ENCODE results near the gene SLC7A7. TPM values are rescaled to one million over a fixed set of nuclear protein-coding genes. Genes with fewer than 3 reads are reported as not detected.

The SLC7A7 gene
- total and polyA plus RNA-seq, 2 of the 13 experiments (the other 11 are each of a cell fraction or from before 2014, with no cell fraction given) = 0.13 to 0.63 TPM

GRCh38 chr14:22814941-22815713, at the start of gene SLC7A7 (continued):
- TF ChIP-seq, protein P1, sequence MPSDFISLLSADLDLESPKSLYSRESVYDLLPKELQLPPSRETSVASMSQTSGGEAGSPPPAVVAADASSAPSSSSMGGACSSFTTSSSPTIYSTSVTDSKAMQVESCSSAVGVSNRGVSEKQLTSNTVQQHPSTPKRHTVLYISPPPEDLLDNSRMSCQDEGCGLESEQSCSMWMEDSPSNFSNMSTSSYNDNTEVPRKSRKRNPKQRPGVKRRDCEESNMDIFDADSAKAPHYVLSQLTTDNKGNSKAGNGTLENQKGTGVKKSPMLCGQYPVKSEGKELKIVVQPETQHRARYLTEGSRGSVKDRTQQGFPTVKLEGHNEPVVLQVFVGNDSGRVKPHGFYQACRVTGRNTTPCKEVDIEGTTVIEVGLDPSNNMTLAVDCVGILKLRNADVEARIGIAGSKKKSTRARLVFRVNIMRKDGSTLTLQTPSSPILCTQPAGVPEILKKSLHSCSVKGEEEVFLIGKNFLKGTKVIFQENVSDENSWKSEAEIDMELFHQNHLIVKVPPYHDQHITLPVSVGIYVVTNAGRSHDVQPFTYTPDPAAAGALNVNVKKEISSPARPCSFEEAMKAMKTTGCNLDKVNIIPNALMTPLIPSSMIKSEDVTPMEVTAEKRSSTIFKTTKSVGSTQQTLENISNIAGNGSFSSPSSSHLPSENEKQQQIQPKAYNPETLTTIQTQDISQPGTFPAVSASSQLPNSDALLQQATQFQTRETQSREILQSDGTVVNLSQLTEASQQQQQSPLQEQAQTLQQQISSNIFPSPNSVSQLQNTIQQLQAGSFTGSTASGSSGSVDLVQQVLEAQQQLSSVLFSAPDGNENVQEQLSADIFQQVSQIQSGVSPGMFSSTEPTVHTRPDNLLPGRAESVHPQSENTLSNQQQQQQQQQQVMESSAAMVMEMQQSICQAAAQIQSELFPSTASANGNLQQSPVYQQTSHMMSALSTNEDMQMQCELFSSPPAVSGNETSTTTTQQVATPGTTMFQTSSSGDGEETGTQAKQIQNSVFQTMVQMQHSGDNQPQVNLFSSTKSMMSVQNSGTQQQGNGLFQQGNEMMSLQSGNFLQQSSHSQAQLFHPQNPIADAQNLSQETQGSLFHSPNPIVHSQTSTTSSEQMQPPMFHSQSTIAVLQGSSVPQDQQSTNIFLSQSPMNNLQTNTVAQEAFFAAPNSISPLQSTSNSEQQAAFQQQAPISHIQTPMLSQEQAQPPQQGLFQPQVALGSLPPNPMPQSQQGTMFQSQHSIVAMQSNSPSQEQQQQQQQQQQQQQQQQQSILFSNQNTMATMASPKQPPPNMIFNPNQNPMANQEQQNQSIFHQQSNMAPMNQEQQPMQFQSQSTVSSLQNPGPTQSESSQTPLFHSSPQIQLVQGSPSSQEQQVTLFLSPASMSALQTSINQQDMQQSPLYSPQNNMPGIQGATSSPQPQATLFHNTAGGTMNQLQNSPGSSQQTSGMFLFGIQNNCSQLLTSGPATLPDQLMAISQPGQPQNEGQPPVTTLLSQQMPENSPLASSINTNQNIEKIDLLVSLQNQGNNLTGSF (CRISPR knock-in tag; IDR thresholded peaks at IDR 0.05) = no peak
- TF ChIP-seq ZC3H4 (CRISPR knock-in tag; IDR thresholded peaks at IDR 0.05; ENCODE audit: borderline replicate concordance) = no peak
- TF ChIP-seq KMT2B (CRISPR knock-in tag; IDR thresholded peaks at IDR 0.05) = no peak

- in situ Hi-C loops (cut with HindIII; ENCODE audit: extremely low pct_ligation_motif_present, low pct_unique_long_range_greater_than_20kb) = no loop called here
- Histone ChIP-seq H2AFZ (ENCODE audit: low read length) (no peak overlapping the region), H4K20me1 (ENCODE audit: insufficient read depth, low read length) (no peaks in the 10 kb centered on the region), H3K79me2 (ENCODE audit: insufficient read depth, low read length) (no peaks in the 10 kb centered on the region), H3K36me3 (replicated peaks in 1 of 2; ENCODE audit: control insufficient read depth in 1 of 2, insufficient read depth in 2 of 2, low read length in 2 of 2) (no peaks in the 10 kb centered on the region), H3K4me3 (replicated peaks in 1 of 3; ENCODE audit: insufficient read depth in 1 of 3, low read depth in 2 of 3, low read length in 3 of 3) (no peak overlapping the region), H3K4me1 (ENCODE audit: insufficient read depth, low read length) (peaks cover 37% of the 10 kb centered on the region), H3K9me3 (ENCODE audit: low read length) (no peaks in the 10 kb centered on the region), H3K27me3 (ENCODE audit: control insufficient read depth in 1 of 2, insufficient read depth in 2 of 2, low read length in 2 of 2) (no peaks in the 10 kb centered on the region), H3K4me2 (ENCODE audit: low read depth, low read length) (no peak overlapping the region), H3K9ac (ENCODE audit: insufficient read depth, low read depth, low read length) (no peak overlapping the region), H3K27ac (ENCODE audit: extremely low read length, insufficient read depth, low read length) (no peak overlapping the region)
- DNase-seq (ENCODE audit: low spot score) (no peak), FAIRE-seq (no peak), ATAC-seq (no peak)
- POLR2A ChIA-PET = interaction anchor here (1.4 kb wide), 1 partner anchor 98 kb away, joined by 8 read pairs; the partner anchor contains the start of gene OXA1L
- WGBS (ENCODE audit: low lambda C conversion rate) = 23% methylated on average over 4 of the region's 4 CpGs
- no TSS peak for BruUV-seq (replicated peaks)
- intact Hi-C loops (cut with micrococcal nuclease; ENCODE audit: unreplicated experiment) = no loop called here
- CTCF ChIA-PET (ENCODE audit: low intra/inter-chr PET ratio, low total read pairs) = interaction anchor here (0.7 to 1.8 kb wide), 3 partner anchors 12 to 308 kb away, joined by 3 to 9 read pairs (median 4); no protein-coding TSS in a partner anchor
- TF ChIP-seq, protein P2, sequence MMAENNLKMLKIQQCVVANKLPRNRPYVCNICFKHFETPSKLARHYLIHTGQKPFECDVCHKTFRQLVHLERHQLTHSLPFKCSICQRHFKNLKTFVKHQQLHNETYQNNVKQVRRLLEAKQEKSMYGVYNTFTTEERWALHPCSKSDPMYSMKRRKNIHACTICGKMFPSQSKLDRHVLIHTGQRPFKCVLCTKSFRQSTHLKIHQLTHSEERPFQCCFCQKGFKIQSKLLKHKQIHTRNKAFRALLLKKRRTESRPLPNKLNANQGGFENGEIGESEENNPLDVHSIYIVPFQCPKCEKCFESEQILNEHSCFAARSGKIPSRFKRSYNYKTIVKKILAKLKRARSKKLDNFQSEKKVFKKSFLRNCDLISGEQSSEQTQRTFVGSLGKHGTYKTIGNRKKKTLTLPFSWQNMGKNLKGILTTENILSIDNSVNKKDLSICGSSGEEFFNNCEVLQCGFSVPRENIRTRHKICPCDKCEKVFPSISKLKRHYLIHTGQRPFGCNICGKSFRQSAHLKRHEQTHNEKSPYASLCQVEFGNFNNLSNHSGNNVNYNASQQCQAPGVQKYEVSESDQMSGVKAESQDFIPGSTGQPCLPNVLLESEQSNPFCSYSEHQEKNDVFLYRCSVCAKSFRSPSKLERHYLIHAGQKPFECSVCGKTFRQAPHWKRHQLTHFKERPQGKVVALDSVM (CRISPR knock-in tag; IDR thresholded peaks at IDR 0.05) = 0 out of 2 replicates have a peak, but pooled peaks have one; percentile 16
- 0 out of 2 replicates have a peak, but pooled peaks have one; percentile 72 for TF ChIP-seq FOXO4 (CRISPR knock-in tag; conservative IDR thresholded peaks at IDR 0.05)
- TF ChIP-seq, protein P3, sequence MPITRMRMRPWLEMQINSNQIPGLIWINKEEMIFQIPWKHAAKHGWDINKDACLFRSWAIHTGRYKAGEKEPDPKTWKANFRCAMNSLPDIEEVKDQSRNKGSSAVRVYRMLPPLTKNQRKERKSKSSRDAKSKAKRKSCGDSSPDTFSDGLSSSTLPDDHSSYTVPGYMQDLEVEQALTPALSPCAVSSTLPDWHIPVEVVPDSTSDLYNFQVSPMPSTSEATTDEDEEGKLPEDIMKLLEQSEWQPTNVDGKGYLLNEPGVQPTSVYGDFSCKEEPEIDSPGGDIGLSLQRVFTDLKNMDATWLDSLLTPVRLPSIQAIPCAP (CRISPR knock-in tag; IDR thresholded peaks at IDR 0.05; ENCODE audit: low read depth) = no peak
- TF ChIP-seq ZNF704 (CRISPR knock-in tag; IDR thresholded peaks at IDR 0.05; ENCODE audit: borderline replicate concordance) = no peak
- no peak for TF ChIP-seq ZNF205 (CRISPR knock-in tag; IDR thresholded peaks at IDR 0.05)
- no peak for TF ChIP-seq DNMT1 (CRISPR knock-in tag; IDR thresholded peaks at IDR 0.05)
- no peak for TF ChIP-seq MZF1 (CRISPR knock-in tag; IDR thresholded peaks at IDR 0.05; ENCODE audit: borderline replicate concordance)
Observed at GRCh38 chr14:22864979-22865378, 49.7 kb upstream of the SLC7A7 start.

All from HepG2 (cell line).